Cardiac muscle cell (in vitro differentiated cells and primary cell): Measurements from ENCODE around the gene CEP164. TPM values are rescaled to one million over a fixed set of nuclear protein-coding genes. Genes with fewer than 3 reads are reported as not detected.

Experiments used
- DNase-seq, 2 donors: peaks; one replicate each; pipeline versions ENCODE4 v3.0.0 to v3.0.0-alpha.2; 2010 to 2017; ENCODE audit warnings: low read depth in 1 of 2, low spot score in 1 of 2
- H3K27ac ChIP-seq: fragments of 200-600 bp; sonication (generic); 2 replicates; pipeline ENCODE4 v1.5.1; 2016
- H3K27me3 ChIP-seq: fragments of 200-600 bp; sonication (generic); 2 replicates; pipeline ENCODE4 v1.6.0; 2016; ENCODE audit warnings: control low read depth
- H3K36me3 ChIP-seq: fragments of 200-600 bp; sonication (generic); 2 replicates; pipeline ENCODE4 v1.5.1; 2016; ENCODE audit warnings: control low read depth
- H3K4me1 ChIP-seq: fragments of 200-600 bp; sonication (generic); 2 replicates; pipeline ENCODE4 v1.8.1; 2017; ENCODE audit warnings: low read depth, mild to moderate bottlenecking, mixed run types
- H3K4me3 ChIP-seq: fragments of 200-600 bp; sonication (generic); 2 replicates; pipeline ENCODE4 v1.5.1; 2016; ENCODE audit warnings: mild to moderate bottlenecking
- H3K9me3 ChIP-seq: fragments of 200-600 bp; sonication (generic); 2 replicates; pipeline ENCODE4 v1.5.1; 2017; ENCODE audit warnings: low read depth, mild to moderate bottlenecking, control low read depth
- CTCF ChIP-seq: IDR thresholded peaks from 2 replicates; pipeline ENCODE4 v1.5.1; 2012; ENCODE audit warnings: low read depth, mild to moderate bottlenecking, low read length
- polyA plus RNA-seq: library from polyadenylated mRNA; unstranded; fragments of >200 nt; fragmentation: Nextera tagmentation; extraction: Ambion mirVana; gene quantifications from 2 replicates; pipeline ENCODE4 v1.2.1, GENCODE V29; 2016
- total RNA-seq: library from RNA; depleted of rRNA; stranded (reverse); fragments of >200 nt; gene quantifications from 2 replicates; pipeline ENCODE4 v1.2.3, GENCODE V29; 2016

CEP164 gene
- total and polyA plus RNA-seq, 2 experiments from 2014 or later, result 22.6 to 31.8 TPM

GRCh38 chr11:117290809-117291396 is 36.8 kb upstream of the CEP164 start, which contains the start of gene BACE1-AS:
TSS of gene BACE1-AS (plus strand) at chr11:117291346.
- no peak for TF ChIP-seq CTCF
- Histone ChIP-seq H3K27me3 (no peaks in the 10 kb centered on the region), H3K4me3 (no peak within 1 kb of the TSS), H3K9me3 (no peaks in the 10 kb centered on the region), H3K36me3 (peaks cover 19% of the 10 kb centered on the region), H3K4me1 (no peaks in the 10 kb centered on the region), H3K27ac (peak within 1 kb of the TSS; percentile 31)
- DNase-seq, result no peak

GRCh38 chr11:117292616-117293015 is 35.0 kb upstream of the CEP164 start:
- peaks cover 17% of the 10 kb centered on the region for H3K36me3 ChIP-seq

GRCh38 chr11:117295438-117296137 is 32.1 kb upstream of the CEP164 start:
- DNase-seq, result no peak
- Histone ChIP-seq H3K4me3 (no peak overlapping the region), H3K36me3 (peaks cover 12% of the 10 kb centered on the region), H3K27ac (no peak overlapping the region), H3K4me1 (peaks cover 21% of the 10 kb centered on the region), H3K27me3 (no peaks in the 10 kb centered on the region), H3K9me3 (no peaks in the 10 kb centered on the region)
- no peak for TF ChIP-seq CTCF

More at GRCh38 chr11:117292616-117293015, 35.0 kb upstream of the CEP164 start:
- no peak overlapping the region for H3K4me3 ChIP-seq
- DNase-seq, result no peak
- no peaks in the 10 kb centered on the region for H3K9me3 ChIP-seq
- TF ChIP-seq CTCF, result no peak
- H3K27me3 ChIP-seq, result no peaks in the 10 kb centered on the region
- no peak overlapping the region for H3K27ac ChIP-seq
- H3K4me1 ChIP-seq, result peaks cover 4% of the 10 kb centered on the region

GRCh38 chr11:117296881-117297280 is 30.8 kb upstream of the CEP164 start:
- no peak overlapping the region for H3K27ac ChIP-seq
- no peak overlapping the region for H3K4me3 ChIP-seq
- H3K9me3 ChIP-seq, result no peaks in the 10 kb centered on the region
- TF ChIP-seq CTCF, result no peak
- peaks cover 24% of the 10 kb centered on the region for H3K4me1 ChIP-seq
- DNase-seq, result no peak
- no peaks in the 10 kb centered on the region for H3K27me3 ChIP-seq
- H3K36me3 ChIP-seq, result peaks cover 5% of the 10 kb centered on the region

- Histone ChIP-seq H3K4me3 (no peak overlapping the region), H3K27ac (no peak overlapping the region), H3K4me1 (peaks cover 25% of the 10 kb centered on the region), H3K9me3 (no peaks in the 10 kb centered on the region), H3K27me3 (no peaks in the 10 kb centered on the region), H3K36me3 (peaks cover under 1% of the 10 kb centered on the region)
- DNase-seq, result no peak
- TF ChIP-seq CTCF, result no peak
Observed at GRCh38 chr11:117298195-117298594, 29.5 kb upstream of the CEP164 start.
